ENCODE data around the gene CACNA1F.
A peak's percentile ranks its signal among the peaks of the same experiment; 100 is the strongest.
"Not testable (repeated sequence)": the region's sequence is repeated elsewhere in the genome, so short reads cannot be mapped to it uniquely, and the experiment has no call there.

CACNA1F gene

DNA sequence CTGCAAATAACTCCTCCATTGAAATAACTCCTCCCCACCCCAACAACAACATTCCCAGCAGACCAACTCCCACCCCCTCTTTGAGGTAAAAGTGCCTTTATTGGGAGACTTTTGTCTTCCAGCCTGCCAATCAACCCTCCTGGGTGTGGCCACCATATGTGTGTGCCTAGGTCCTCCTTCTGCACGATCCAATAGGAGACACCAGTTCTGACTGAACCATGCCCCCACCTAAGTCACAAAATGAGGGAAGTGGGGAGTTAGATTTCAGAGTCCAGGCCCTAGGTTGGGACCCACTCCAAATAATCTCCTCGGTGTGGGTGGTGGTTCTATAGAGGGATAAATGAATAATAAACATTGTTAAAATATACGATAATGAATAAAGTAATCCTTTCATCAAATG, 58.4 kb downstream of the CACNA1F start:
- H3K27me3 Mint-ChIP-seq (ENCODE audit: low read depth, poor library complexity) = peaks cover 42% of the 10 kb centered on the region
- no peak overlapping the region for H3K4me3 Mint-ChIP-seq
- peaks cover 7% of the 10 kb centered on the region for H3K4me1 Mint-ChIP-seq
- peaks cover 32% of the 10 kb centered on the region for H3K36me3 Mint-ChIP-seq (ENCODE audit: low read depth)
- peaks cover 60% of the 10 kb centered on the region for H3K9me3 Mint-ChIP-seq
- no peak overlapping the region for H3K27ac Mint-ChIP-seq
- TF ChIP-seq, protein P1, sequence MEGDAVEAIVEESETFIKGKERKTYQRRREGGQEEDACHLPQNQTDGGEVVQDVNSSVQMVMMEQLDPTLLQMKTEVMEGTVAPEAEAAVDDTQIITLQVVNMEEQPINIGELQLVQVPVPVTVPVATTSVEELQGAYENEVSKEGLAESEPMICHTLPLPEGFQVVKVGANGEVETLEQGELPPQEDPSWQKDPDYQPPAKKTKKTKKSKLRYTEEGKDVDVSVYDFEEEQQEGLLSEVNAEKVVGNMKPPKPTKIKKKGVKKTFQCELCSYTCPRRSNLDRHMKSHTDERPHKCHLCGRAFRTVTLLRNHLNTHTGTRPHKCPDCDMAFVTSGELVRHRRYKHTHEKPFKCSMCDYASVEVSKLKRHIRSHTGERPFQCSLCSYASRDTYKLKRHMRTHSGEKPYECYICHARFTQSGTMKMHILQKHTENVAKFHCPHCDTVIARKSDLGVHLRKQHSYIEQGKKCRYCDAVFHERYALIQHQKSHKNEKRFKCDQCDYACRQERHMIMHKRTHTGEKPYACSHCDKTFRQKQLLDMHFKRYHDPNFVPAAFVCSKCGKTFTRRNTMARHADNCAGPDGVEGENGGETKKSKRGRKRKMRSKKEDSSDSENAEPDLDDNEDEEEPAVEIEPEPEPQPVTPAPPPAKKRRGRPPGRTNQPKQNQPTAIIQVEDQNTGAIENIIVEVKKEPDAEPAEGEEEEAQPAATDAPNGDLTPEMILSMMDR (IDR thresholded peaks at IDR 0.05) = no peak
- DNase-seq = no peak

DNA sequence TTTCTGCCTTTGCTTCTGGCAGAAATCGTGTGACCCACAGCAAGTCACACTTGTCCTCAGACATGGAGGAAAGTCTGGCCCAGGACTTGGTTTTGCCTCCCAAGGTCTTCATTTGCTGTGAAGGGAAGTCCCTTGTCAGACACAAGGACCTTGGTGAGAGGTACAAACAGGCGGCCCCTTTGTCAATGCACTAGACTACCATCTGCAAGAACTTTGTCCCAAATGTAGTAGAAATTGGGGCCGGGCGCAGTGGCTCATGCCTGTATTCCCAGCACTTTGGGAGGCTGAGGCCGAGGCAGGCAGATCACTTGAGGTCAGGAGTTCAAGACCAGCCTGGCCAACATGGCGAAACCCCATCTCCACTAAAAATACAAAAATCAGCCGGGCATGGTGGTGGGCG, 59.6 kb downstream of the CACNA1F start:
- Mint-ChIP-seq H3K9me3 (peaks cover 60% of the 10 kb centered on the region), H3K4me3 (peak overlapping the region; percentile 60), H3K27me3 (ENCODE audit: low read depth, poor library complexity) (peaks cover 50% of the 10 kb centered on the region), H3K36me3 (ENCODE audit: low read depth) (peaks cover 24% of the 10 kb centered on the region)
- DNase-seq, H3K27ac Mint-ChIP-seq, H3K4me1 Mint-ChIP-seq: not testable (repeated sequence)

DNA sequence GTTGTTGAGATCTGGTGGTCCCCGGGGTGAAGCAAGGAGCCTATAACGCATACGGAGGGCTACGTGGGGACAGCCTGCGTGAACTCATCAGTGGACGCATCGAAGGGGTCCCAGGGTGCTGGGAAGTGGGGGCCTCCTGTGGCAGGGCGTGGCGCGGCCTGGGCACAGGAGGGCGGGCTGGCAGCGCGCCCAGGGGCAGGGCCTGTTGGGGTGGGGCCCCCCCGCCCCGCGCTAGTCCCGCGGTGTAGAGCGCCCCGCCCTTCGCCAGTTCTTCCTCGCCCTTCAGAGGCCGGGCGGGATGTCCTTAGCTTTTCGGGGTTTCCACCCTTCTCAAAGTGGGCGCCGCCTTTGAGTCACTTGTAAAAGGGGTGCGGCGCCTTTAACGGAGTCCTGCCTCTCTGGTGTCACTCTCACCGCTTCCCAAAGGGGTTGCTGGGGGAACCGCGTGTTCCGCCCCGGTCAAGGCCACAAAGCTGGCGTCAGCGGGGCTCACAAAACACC, 60.8 kb downstream of the CACNA1F start:
- Mint-ChIP-seq H3K27ac (no peak overlapping the region), H3K4me3 (peak overlapping the region; percentile 76), H3K36me3 (ENCODE audit: low read depth) (peaks cover 24% of the 10 kb centered on the region), H3K27me3 (ENCODE audit: low read depth, poor library complexity) (peaks cover 58% of the 10 kb centered on the region), H3K4me1 (peaks cover 10% of the 10 kb centered on the region), H3K9me3 (peaks cover 63% of the 10 kb centered on the region)
- DNase-seq = no peak
- TF ChIP-seq, protein P1 (IDR thresholded peaks at IDR 0.05) = no peak

DNA sequence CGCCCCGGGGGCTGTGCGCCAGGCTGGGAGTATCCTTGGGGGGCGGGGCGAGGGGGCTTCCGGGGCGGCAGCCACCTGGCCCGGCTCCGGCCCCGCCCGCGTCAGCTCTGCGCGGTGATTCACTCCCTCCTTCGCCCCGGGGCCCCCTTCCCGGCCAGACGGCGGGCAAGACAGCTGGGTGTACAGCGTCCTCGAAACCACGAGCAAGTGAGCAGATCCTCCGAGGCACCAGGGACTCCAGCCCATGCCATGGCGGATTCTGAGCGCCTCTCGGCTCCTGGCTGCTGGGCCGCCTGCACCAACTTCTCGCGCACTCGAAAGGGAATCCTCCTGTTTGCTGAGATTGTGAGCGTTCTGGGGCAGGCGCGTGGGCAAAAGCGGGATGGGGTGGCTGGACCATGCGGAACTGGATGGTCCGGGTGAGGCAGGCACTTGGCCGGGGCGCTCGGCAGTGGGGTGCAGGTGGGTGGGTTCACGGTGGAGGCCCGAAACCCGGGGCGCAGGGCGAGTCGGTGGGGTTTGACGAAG, 61.3 kb downstream of the CACNA1F start, which contains the start of gene PLP2:
Gene PLP2 (plus strand): TSS at position 147 of the 528 bp plus-strand sequence. CDS start 103 bp downstream, at position 250.
- DNase-seq = peak; percentile 27
- Mint-ChIP-seq H3K27ac (no peak within 1 kb of the TSS), H3K27me3 (ENCODE audit: low read depth, poor library complexity) (peaks cover 58% of the 10 kb centered on the region), H3K4me1 (peaks cover 14% of the 10 kb centered on the region), H3K4me3 (peak within 1 kb of the TSS; percentile 76), H3K9me3 (peaks cover 63% of the 10 kb centered on the region), H3K36me3 (ENCODE audit: low read depth) (peaks cover 24% of the 10 kb centered on the region)
- TF ChIP-seq, protein P1 (IDR thresholded peaks at IDR 0.05) = no peak

DNA sequence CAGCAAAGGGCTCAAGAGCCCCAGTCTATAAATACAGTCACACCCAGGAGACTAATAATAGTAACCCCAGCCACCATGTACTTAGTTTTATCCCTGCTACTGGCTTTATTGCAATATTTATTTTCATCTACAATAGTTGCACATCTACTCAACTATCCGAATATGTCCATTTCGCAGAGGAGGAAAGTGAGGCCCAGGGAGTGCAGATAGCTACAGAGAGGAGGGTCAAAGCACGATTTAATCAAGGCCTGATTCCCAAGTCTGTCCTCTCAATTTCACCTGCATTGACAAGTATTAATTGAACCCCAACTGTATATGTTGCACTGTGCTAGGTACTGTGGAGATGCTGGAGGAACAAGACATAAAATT, 65.4 kb downstream of the CACNA1F start:
- Mint-ChIP-seq H3K27me3 (ENCODE audit: low read depth, poor library complexity) (peaks cover 65% of the 10 kb centered on the region), H3K27ac (no peak overlapping the region), H3K9me3 (peaks cover 57% of the 10 kb centered on the region), H3K36me3 (ENCODE audit: low read depth) (no peaks in the 10 kb centered on the region), H3K4me1 (peaks cover 18% of the 10 kb centered on the region), H3K4me3 (peak overlapping the region; percentile 66)
- TF ChIP-seq, protein P1 (IDR thresholded peaks at IDR 0.05) = no peak
- no peak for DNase-seq

DNA sequence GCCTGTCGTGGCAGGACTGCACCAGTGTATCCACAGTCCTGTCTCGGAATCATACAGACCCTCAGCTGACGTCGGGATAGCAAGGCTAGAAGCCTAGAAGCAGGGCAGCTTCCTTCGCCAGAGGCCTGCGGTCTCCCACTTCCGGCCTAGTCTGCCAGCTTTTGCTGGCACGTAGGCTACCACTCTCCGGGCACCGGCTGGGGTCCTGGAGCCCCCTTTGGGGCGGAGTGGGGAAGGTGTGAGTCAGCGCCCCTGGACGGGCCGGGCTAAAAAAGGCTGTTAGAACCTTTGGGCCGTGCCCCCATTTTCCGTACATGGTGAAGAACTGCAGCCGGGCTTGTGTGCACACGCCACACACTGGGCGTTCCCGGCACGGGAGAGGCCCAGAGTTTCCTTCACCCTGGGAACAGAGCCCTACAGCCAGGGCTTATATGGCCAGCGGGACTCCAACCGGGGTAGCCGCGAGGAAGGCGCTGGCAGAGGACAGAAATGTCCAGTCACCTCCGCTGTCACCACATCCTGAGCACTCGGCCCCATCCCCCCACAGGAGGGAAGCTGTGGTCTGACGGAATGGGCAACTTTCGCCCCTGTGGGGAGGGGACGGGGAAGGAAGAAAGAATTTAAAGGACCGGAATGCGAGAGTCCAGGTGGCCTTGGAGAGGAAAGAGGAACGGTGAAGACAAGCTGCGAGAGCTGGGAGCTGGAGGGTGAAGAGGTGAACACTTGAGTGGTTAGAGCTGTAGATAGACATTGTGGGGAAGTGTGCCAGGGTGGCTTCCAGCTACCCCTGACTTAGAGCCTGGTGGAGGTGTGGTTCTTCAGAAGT, 66.0 kb downstream of the CACNA1F start:
- Mint-ChIP-seq H3K9me3 (peaks cover 56% of the 10 kb centered on the region), H3K4me1 (peaks cover 18% of the 10 kb centered on the region)

More for the DNA sequence above, 66.0 kb downstream of the CACNA1F start:
- Mint-ChIP-seq H3K4me3 (peak overlapping the region; percentile 77), H3K27ac (no peak overlapping the region), H3K36me3 (ENCODE audit: low read depth) (no peaks in the 10 kb centered on the region), H3K27me3 (ENCODE audit: low read depth, poor library complexity) (peaks cover 65% of the 10 kb centered on the region)
- DNase-seq = no peak
- TF ChIP-seq, protein P1 (IDR thresholded peaks at IDR 0.05) = no peak

Data from nephron progenitor cell (in vitro differentiated cells).